Activated T-helper 1 cell treated with anti-CD3 and anti-CD28 coated beads, Interleukin-2, amount 50 U/mL, for 16 hours (primary cell): Measurements from ENCODE around the gene CIZ1.

Experiments
- DNase-seq, 2 donors: peaks; one replicate each; pipeline ENCODE4 v3.0.0-alpha.2; 2020; ENCODE audit warnings: low read depth in 1 of 2, low spot score in 1 of 2

The CIZ1 gene

DNA sequence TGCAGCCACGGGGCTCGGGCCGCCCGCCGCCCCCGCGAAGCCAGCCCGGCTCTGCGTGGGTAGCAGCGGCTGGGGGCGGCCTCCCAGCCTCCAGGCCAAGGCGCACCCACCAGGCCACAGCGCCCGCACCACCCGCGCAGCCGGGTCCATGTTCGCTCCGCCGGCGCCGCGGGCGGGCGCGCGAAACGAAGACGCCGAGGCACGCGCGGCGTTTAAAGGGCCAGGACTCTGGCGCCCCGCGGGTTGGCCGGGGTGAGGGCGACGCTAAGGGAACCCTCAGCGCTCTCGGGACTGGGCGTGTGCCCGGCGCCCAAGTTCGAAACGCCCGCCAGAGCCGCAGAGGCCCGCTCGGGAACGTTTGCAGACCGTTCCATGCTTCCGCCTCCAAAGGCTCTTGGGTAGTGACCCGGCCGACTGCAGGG lies 63.8 kb downstream of the CIZ1 start, which contains the start of gene PTGES2:
Gene PTGES2 (minus strand): TSS at position 162 of the 422 bp plus-strand sequence. CDS start 12 bp downstream, at position 150.
- peak; percentile 52 to 74 for DNase-seq

DNA sequence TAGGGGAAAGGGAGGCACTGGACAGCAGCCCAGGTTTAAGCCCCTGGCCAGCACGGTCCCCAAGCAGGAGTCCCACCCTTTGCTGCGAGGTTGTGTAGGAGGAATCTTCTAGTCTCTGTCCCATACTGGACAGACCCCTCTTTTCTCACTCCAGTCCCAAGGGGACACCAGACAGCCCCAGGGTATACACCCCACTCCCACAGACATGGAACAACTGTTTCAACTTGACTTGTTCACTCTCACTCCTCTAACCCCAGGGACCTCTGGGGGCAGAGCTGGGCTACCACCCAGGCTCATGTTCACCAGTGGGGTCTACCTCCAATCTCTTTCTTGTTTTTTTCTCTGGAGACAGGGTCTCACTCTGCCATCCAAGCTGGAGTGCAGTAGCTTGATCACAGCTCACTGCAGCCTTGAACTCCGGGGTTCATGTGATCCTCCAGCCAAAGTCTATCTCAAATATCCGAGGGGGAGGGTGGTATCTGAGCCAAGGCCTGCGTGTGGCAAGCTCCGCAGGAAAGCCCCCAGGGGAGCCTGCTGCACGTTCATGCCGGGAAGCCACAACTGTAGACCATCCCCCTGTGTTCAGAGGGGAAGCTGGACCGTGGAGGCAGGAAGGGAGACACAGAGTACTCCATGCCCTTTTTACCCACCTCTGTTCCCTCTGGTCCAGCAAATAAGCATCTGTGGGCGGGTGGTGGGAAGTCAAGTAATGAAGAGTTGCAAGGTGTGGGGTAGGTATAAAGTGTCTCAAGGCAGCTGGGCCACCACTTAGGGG lies 65.6 kb downstream of the CIZ1 start:
- DNase-seq = no peak

DNA sequence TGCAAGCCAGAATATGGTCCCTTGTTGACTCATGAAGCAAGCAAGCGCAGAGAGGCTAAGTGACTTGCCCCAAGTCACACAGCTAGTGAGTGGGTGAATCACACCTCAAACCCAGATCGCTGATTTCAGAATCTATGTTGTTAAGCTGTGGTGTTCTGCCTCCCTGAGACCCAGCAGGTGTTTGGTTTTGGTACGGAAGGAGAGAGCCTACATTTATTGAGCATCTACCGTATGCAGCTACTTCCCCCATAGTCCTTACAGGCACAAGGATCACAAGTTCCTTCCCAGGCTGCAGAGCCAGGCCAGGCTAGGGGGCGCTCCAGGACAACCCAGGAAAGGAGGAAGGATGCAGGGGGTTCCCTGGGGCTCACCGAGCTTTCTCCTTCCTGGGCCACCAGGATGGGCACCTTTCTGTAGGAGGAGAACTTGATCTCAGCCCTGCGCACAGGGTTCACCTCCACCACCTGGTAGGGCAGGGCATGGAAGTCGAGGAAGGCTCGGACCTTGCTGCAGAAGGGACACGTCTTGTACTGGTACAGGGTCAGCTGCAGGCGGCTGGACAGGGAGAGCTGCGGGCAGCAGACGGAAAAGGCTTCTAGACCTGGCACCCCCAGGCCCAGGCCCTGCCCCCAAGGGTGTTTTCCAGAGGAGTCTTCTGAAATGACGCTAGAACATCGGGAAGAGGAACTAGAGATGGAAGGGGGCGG lies 66.3 kb downstream of the CIZ1 start:
- DNase-seq = no peak

DNA sequence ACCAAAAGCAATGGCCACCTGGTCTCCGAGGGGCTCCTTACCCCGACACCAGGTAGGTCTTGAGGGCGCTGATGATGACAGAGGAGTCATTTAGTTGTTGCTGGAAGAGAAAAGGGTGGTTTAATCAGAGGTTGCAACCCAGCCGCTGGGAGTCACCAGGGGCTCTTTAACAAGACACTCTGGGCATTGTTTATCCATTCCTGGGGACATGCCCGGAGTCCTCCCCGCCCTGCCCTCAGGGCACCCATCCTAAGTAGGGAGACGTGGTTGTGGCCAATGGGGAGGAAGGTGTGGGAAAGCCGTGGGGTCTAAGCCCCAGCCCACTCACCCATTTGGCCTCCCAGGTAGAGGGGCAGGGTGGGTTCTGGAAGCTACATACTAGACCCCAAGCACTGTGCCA lies 66.9 kb downstream of the CIZ1 start:
- no peak for DNase-seq

DNA sequence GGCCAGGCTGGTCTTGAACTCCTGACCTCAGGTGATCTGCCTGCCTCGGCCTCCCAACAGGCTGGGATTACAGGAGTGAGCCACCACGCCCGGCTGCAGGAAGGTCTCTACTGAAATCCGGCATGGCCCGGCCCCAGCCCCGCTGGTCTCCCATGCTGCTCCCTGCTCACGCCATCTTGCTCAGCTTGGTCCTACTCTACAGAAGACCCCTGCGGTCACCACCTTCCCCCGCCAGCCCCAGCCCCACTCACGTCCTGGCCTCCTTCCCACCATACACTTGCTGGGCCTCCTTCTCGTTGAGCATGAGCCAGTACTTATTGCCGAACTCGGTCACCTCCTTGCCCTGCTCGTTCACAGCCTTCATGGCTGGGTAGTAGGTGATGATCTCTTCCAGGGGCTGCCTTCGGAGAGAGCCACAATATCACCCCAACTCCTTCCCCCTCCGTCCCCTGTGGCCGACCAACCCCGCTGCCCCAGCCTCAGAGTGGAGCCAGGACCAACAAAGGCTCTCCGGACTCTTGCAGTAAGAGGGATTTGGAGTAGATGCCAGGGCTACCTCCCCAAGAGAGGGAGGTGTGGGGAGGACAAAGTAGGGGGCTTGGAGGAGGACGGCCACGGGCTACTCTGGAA lies 67.8 kb downstream of the CIZ1 start:
- DNase-seq = no peak

DNA sequence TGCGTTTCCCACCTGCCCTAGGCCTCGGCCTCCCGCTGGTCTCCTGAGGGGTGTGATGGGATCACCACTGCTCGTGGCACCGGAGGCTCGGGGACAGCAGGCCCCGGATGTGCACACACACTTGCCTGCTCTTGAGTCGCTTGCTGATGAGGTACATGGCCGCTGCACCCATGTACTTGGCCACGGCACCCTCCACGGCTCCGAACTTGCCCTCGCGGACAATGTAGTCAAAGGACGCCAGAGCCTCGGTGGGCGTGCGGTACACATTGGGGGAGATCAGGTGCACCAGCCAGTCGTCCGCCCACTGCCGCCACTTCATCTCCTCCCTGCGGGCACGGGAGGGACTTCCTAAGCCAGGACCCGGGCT lies 68.6 kb downstream of the CIZ1 start:
- no peak for DNase-seq

DNA sequence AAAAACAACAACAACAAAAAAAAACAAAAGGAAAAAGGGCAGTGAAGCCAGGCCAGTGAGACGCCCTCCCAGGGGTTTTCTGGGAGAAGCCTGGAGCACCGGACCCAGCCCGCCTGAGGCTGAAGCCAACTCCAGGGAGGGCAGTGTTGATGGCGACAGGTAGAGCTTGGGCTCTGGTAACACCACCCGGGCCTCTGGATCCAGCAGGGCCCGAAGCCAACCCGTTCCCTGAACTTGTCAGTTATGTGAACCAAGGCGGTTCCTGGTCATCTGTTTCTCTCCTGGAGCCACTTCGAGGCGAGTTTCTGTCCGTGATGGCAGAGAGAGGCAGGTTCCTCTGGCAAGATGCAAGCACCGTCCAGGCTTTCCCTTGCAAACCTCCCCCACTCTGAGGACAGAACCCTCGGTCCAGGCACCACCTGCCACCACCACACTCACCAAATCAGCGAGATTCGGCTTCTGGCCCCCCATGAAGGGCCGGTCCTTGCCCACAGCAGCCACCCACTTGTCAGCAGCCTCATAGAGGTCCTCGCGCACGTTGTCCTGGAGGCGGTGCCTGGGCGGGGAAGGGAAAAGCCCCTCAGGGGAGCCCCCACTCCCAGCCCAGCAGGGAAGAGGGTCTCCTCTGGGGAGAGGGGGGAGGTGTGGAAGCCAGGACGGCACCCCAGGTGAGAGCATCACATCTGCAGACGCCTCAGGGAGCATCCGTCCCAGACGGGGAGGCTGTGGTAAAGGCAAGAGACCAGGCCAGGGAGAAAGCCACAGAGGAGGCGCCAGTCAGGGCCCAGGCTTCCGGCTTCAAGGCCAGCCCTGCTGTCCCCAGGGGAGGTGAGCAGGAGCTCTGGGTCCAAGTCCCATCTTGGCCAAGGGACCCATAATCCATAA lies 69.2 kb downstream of the CIZ1 start:
- no peak for DNase-seq

DNA sequence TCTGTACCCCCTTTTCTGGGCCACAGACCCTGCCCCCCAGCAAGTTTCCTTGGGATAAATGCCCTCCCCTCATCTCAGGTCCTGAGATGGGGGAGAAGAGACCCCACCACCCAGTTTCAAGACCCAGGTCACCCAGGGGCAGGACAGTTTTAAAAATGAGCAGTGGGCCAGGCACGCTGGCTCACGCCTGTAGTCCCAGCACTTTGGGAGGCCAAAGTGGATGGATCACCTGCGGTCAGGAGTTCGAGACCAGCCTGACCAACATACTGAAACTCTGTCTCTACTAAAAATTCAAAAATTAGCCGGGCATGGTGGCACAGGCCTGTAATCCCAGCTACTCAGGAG lies 69.9 kb downstream of the CIZ1 start:
- DNase-seq = no peak

DNA sequence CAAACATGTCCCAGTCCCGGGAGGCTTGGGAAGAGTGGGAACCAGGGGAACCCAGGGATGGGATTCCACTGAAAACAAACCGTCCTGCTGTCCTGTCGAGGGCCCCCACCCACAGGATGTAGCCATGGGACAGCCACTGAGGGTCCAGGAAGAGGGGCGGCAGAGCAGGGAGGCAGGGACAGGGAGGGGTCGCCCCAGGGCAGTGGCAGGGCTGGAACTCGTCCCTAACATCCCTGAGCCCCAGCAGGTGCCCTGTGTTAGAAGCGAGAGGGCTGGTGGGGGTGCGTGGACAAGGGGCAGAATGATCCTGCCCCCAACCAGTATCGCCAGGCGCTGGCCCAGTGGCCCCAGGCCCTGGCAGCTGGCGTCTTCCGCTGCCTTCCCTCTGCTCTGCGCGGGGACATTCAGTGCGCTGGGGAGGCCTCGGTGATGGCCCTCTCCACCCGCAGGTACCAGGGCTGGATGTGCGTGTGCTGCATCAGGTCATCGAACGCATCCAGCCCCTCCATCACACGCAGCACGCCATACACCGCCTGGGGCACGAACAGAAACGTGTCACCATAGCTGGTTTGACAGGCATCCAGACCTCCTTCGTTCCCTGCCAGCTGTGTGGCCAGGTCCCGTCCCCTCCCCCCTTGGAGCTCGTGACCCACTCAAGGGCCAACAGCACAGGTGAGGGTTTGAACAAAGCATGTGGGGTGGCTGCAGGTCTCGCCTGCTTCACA lies 70.5 kb downstream of the CIZ1 start:
- DNase-seq = no peak

DNA sequence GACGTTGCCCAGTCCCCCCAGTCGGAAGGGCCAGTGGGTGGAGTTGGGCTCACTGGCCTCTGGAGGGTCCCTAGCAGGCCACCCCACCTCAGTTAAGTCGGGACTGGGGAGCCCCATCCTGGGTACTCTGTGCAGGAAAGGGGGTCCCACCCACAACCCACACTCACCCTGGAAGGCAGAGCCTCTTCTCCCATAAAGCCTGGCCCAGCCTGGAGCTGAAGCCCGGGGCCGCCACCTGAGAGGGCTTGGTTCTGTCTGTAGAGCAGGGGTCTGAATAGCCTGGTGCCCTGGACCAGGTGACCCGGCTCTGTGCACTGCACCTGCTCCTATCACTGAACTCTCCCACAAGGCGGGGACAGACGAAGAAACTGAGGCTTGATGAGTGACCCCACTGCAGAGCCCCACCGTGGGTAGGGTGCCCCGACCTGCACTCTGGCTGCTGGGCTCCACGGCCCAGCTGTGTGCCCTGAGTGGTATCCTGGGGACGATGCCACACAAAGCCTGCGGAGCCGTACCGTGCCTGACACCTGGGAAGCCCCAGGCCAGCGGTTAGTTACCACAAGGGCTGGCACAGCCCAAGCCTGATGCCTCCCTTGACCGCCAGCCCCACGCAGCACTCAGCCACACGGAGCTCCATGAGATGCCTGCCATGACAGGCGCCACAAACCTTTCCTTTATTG lies 71.2 kb downstream of the CIZ1 start:
- DNase-seq = no peak

DNA sequence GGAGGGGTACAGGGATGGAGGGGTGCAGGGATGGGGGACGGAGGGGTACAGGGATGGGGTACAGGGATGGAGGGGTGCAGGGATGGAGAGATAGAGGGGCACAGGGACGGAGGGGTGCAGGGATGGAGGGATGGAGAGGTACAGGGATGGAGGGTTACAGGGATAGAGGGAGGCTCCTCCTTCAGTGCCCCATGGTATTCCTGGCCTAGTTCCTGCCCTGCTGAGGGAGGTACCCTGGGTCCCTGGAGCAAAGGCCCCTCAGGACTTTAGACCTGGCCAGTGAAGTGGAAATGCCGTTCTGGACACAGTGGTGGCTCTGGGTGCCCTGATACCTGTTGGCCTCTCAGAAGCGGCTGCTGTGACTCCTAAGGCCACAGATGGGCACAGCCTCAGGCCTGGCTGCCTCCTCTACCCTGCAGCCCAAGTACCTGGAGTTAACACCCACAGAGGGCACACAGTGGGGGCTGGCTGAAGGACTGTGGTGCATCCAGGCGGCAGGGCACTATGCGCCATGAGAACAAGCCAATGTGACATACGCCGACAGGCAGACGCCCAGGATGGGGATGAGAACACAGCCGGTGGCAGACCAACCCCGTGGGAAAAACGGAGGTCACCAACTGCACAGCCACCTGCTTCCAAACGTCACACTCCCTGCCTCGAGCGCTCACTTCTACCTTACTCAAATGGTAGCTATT lies 72.3 kb downstream of the CIZ1 start:
- DNase-seq = no peak

DNA sequence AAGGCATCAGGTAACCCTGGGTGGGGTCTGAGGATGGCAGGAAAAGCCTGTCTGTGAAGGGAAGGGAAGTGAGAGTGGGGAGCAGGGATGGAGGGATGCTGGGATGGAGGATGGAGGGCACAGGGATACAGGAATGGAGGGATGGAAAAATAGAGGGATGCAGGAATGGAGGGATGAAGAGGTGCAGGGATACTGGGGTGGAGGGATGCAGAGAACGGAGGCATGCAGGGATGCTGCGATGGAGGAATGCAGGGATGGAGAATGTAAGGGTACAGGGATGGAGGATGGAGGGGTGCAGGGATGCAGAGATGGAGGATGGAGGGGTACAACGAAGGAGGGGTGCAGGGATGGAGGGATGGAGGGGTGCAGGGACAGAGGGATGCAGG lies 72.9 kb downstream of the CIZ1 start:
- no peak for DNase-seq

DNA sequence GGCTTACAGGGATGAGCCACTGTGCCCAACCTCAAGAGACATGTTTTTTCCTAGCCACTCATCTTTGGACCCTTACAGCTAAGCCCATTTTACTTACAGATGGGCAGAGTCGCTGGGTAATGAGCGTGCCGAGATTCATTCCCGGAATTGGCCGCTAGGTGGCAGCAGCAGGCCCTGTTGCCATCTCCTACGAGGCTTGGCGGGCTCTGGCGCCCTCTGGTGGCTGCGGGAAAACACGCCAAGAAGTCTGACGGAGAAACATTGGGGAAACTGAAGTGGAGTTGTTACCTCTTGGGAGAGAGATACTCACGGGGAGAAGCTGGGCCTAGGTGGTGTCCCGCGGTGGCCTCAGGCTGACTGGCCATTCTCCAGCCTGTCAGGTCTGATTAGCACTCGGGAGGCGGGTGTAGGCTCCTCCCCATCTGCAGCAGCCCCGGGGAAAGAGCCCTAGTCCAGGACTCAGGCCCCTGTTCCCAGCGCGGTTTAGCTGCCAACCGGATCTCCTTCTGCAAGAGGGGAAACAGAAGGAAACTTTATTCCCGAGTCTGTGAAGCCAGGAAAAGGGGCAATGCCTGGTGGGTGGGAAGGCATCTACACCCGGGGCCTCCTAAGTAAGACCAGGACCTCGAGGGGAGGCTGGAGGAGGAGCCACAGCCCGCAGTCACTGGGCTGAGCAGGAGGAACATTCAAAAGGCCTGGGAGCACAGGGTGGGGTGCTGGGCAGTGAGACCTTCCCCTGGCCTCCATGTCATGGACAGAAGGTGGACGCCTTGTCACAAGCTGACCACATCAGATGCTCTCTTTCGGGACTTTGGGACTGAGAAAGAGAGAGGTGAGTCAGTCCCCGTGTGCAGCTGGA lies 73.5 kb downstream of the CIZ1 start:
- DNase-seq = peak; percentile 93 to 100

DNA sequence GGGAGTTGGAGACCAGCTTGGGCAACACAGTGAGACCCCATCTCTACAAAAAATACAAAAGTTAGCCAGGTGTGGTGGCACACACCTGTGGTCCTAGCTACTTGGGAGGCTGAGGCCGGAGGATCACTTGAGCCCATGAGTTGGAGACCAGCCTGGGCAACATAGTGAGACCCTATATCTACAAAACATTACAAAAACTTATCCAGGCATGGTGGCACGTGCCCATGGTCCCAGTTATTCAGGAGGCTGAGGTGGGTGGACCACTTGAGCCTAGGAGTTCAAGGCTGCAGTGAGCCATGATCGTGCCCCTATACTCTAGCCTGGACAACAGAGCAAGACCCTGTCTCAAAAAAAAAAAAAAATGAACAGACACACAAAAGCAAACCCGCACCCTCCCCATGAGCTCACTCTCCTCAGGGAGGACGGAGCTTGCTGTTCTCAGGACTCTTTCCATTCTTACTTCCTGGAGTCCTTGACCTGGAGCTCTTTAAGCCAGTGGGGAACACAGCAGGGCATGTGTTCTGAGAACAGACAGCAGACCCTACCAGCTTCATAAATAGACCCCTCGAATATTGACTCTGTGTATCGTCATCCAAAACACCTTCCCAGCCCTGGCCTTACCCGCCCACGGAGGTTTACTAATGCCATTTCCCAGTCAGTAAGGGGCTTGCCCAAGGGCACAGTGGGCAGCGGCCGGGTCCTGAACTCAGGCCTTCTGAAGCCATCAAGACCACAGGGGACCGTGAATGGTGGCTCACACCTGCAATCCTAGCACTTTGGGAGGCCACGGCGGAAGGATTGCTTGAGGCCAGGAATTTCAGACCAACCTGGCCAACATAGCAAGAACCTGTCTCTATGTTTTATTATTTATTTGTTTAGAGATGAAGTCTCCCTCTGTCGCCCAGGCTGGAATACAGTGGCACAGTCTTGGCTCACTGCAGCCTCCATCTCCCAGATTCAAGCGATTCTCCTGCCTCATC lies 75.0 kb downstream of the CIZ1 start:
- DNase-seq = no peak
